H1 (cell line): ENCODE data around the gene GSE1. TPM values are rescaled to one million over a fixed set of nuclear protein-coding genes. Genes with fewer than 3 reads are reported as not detected.

Experiments used
- ASH2L ChIP-seq: fragments of 200-600, 300-600 bp; sonication (generic); IDR thresholded peaks from one replicate; pipeline ENCODE4 v1.7.1; 2017; ENCODE audit warnings: low read length
- BRCA1 ChIP-seq: IDR thresholded peaks from 2 replicates; pipeline ENCODE4 v1.6.1; 2012; ENCODE audit warnings: low read depth, low read length, improper control_type of control experiment
- CEBPB ChIP-seq: IDR thresholded peaks from 2 replicates; pipeline ENCODE4 v1.6.1; 2012; ENCODE audit warnings: low read depth, low read length
- CHD1 ChIP-seq: IDR thresholded peaks from 2 replicates; pipeline ENCODE4 v1.6.1; 2012; ENCODE audit warnings: low read depth, low read length, improper control_type of control experiment
- EP300 ChIP-seq, 2 experiments: IDR thresholded peaks; 1 replicate in 1 of 2; 2 replicates in 1 of 2; pipeline ENCODE4 v1.6.1; 2011 to 2012; ENCODE audit warnings: low read depth in 2 of 2, low read length in 2 of 2, mild to moderate bottlenecking in 2 of 2, borderline replicate concordance in 1 of 2, inconsistent platforms in 1 of 2, moderate library complexity in 1 of 2
- EZH2 ChIP-seq: fragments of 200-600 bp; sonication (generic); IDR thresholded peaks from 2 replicates; pipeline ENCODE4 v1.7.1; 2012; ENCODE audit warnings: low read depth, mild to moderate bottlenecking, moderate library complexity, low read length, inconsistent platforms; ENCODE audit not compliant: severe bottlenecking
- GABPA ChIP-seq: IDR thresholded peaks from 2 replicates; pipeline ENCODE4 v1.6.1; 2011; ENCODE audit warnings: mild to moderate bottlenecking, low read length, moderate library complexity, borderline replicate concordance; ENCODE audit not compliant: insufficient read depth
- GTF2F1 ChIP-seq: IDR thresholded peaks from 2 replicates; pipeline ENCODE4 v1.6.1; 2012; ENCODE audit warnings: low read depth, low read length, improper control_type of control experiment, borderline replicate concordance
- KDM1A ChIP-seq: fragments of 200-600, 300-600 bp; sonication (generic); IDR thresholded peaks from 2 replicates; pipeline ENCODE4 v1.7.1; 2016; ENCODE audit warnings: mild to moderate bottlenecking, low read length, borderline replicate concordance
- MAFK ChIP-seq: IDR thresholded peaks from 2 replicates; pipeline ENCODE4 v1.6.1; 2012; ENCODE audit warnings: low read depth, mild to moderate bottlenecking, improper control_type of control experiment, low read length
- POLR2AphosphoS5 ChIP-seq: IDR thresholded peaks from 2 replicates; pipeline ENCODE4 v1.6.1; 2011; ENCODE audit warnings: low read depth, low read length
- RFX5 ChIP-seq: IDR thresholded peaks from 2 replicates; pipeline ENCODE4 v1.6.1; 2011; ENCODE audit warnings: low read depth, low read length, improper control_type of control experiment, borderline replicate concordance
- RNF2 ChIP-seq: fragments of 200-900, 300-1000 bp; sonication (generic); IDR thresholded peaks from 2 replicates; pipeline ENCODE4 v1.7.1; 2016; ENCODE audit warnings: borderline replicate concordance, low read depth, mild to moderate bottlenecking, antibody characterized with exemption, low read length; ENCODE audit not compliant: poor library complexity, severe bottlenecking; ENCODE audit errors: missing control alignments
- RXRA ChIP-seq: IDR thresholded peaks from 2 replicates; pipeline ENCODE4 v1.6.1; 2011; ENCODE audit warnings: low read depth, mild to moderate bottlenecking, low read length, moderate library complexity; ENCODE audit not compliant: insufficient read depth
- SIX5 ChIP-seq: IDR thresholded peaks from 2 replicates; pipeline ENCODE4 v1.6.1; 2011; ENCODE audit warnings: mild to moderate bottlenecking, low read depth, low read length
- SP2 ChIP-seq: IDR thresholded peaks from 2 replicates; pipeline ENCODE4 v1.6.1; 2012; ENCODE audit warnings: mild to moderate bottlenecking, low read length, inconsistent platforms
- SUZ12 ChIP-seq: fragments of 200-600 bp; sonication (generic); IDR thresholded peaks from 2 replicates; pipeline ENCODE4 v1.6.1; 2012; ENCODE audit warnings: mild to moderate bottlenecking, inconsistent platforms, low read length, moderate library complexity, mixed read lengths
- TBP ChIP-seq: IDR thresholded peaks from 2 replicates; pipeline ENCODE4 v1.6.1; 2011; ENCODE audit warnings: low read depth, low read length, improper control_type of control experiment
- TCF12 ChIP-seq: IDR thresholded peaks from 2 replicates; pipeline ENCODE4 v1.6.1; 2011; ENCODE audit warnings: low read depth, mild to moderate bottlenecking, low read length
- TEAD4 ChIP-seq: IDR thresholded peaks from 2 replicates; pipeline ENCODE4 v1.6.1; 2012; ENCODE audit warnings: low read depth, low read length, inconsistent platforms, mixed read lengths
- polyA plus RNA-seq, 7 experiments: library from polyadenylated mRNA; depleted of rRNA in 3 of 7; stranded (reverse) in 5 of 7; unstranded in 2 of 7; fragments of >200 nt in 5 of 7; fragments of 200-250 nt in 2 of 7; gene quantifications; 1 replicate in 5 of 7; 2 replicates in 1 of 7; 4 replicates in 1 of 7; pipeline versions ENCODE4 v1.2.1 to v1.2.3, GENCODE V29; 2011 to 2013; ENCODE audit warnings: missing spikeins in 2 of 7, mixed read lengths in 2 of 7
- total RNA-seq: library from RNA; stranded (reverse); fragmentation: NEBNext Ultra II Directional; extraction: Animal tissue kit (Norgen Biotek cat#: 25700); gene quantifications from 2 replicates; pipeline ENCODE4 v1.2.1, GENCODE V29; 2021

Gene GSE1
- total and polyA plus RNA-seq, 2 of the 8 experiments (the other 6 are each of a cell fraction or from before 2014, with no cell fraction given) = 26.0 to 65.6 TPM

- no peak for TF ChIP-seq SP2
- no peak for TF ChIP-seq RNF2
- no peak for TF ChIP-seq RXRA
- no peak for TF ChIP-seq SIX5
- no peak for TF ChIP-seq MAFK
- no peak for TF ChIP-seq BRCA1
- no peak for TF ChIP-seq SUZ12
- TF ChIP-seq GABPA = no peak
- no peak for TF ChIP-seq CEBPB
- no peak for TF ChIP-seq TCF12
- no peak for TF ChIP-seq EP300 (IDR thresholded peaks at IDR 0.05; ENCODE audit: borderline replicate concordance in 1 of 2, low read depth in 2 of 2, low read length in 2 of 2)
- no peak for TF ChIP-seq POLR2AphosphoS5
- TF ChIP-seq RFX5 = no peak
- TF ChIP-seq GTF2F1 = no peak
- no peak for TF ChIP-seq EZH2
- TF ChIP-seq KDM1A = no peak
- peak; percentile 37; the same call in 1 of the 2 replicates for TF ChIP-seq TBP
- peak; percentile 50 for TF ChIP-seq ASH2L
- no peak for TF ChIP-seq CHD1
- TF ChIP-seq TEAD4 = no peak
- TF ChIP-seq, all 59 proteins: peak for 9
Observed at GRCh38 chr16:85611444-85612190, 1.5 kb upstream of the GSE1 start (continued).
